Measurements from ENCODE around the gene CXCL14. TPM values are rescaled to one million over a fixed set of nuclear protein-coding genes. Genes with fewer than 3 reads are reported as not detected.
A peak's percentile ranks its signal among the peaks of the same experiment; 100 is the strongest.

Gene CXCL14
- total RNA-seq, 2 experiments from 2014 or later: not detected

DNA sequence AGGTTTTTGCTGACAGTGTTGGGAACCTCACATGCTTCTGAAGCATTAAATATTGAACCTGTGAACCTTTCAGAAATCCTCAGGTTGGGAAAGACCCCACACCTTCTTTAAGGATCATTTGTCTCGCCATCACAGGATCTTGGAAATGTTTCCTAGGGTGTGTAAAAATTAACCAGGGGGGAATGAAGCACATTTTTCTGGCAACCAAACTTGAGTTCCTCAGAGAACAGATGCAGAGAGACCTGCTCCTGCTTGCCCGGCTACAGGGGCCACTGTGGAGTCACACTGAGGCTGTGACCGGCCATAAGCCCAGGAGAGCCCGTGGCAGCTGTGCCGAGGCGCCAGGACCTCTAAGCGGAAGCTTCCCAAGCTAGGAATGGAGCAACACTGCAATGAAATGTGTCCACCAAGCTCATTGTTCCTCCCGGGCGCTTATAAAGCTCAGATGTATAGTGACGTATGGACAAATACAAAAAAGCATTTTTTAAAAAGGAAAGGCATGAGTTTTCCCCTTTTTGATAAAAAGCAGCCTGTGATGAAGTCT, 7.7 kb downstream of the CXCL14 start:
- CTCF ChIA-PET: interaction anchor here (0.8 to 1.6 kb wide), 3 partner anchors 8 to 20 kb away, joined by 3 to 6 read pairs (median 3); no protein-coding TSS in a partner anchor
- POLR2A ChIA-PET: no interaction called here
- no peak for DNase-seq
- peaks cover 4% of the 10 kb centered on the region for H3K27me3 Mint-ChIP-seq
- no peak overlapping the region for H3K4me3 Mint-ChIP-seq
- H3K27ac Mint-ChIP-seq: no peak overlapping the region
- no peaks in the 10 kb centered on the region for H3K36me3 Mint-ChIP-seq (ENCODE audit: low read depth)
- no peaks in the 10 kb centered on the region for H3K4me1 Mint-ChIP-seq
- no peaks in the 10 kb centered on the region for H3K9me3 Mint-ChIP-seq

DNA sequence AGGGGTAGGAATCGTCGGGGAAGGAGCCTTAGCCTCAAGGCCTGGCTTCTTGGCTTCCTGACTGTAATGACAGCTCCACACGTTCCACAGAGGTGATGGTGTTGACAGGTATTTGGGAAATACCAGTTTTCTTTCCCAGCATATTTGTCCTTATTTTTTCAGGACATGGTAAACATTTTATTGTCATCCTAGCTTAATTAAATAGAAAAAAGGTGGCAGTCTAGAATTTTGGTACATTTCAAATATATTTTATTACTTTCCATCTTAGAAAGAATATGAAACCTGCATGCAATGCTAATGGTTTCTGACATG, 8.4 kb downstream of the CXCL14 start:
- POLR2A ChIA-PET: no interaction called here
- no peak for DNase-seq
- Mint-ChIP-seq H3K27me3 (peaks cover under 1% of the 10 kb centered on the region), H3K4me3 (no peak overlapping the region), H3K27ac (no peak overlapping the region), H3K36me3 (ENCODE audit: low read depth) (no peaks in the 10 kb centered on the region), H3K4me1 (no peaks in the 10 kb centered on the region), H3K9me3 (no peaks in the 10 kb centered on the region)
- CTCF ChIA-PET: interaction anchor here (1.0 to 6.8 kb wide), 5 partner anchors 10 to 107 kb away, joined by 3 to 149 read pairs (median 6); no protein-coding TSS in a partner anchor

DNA sequence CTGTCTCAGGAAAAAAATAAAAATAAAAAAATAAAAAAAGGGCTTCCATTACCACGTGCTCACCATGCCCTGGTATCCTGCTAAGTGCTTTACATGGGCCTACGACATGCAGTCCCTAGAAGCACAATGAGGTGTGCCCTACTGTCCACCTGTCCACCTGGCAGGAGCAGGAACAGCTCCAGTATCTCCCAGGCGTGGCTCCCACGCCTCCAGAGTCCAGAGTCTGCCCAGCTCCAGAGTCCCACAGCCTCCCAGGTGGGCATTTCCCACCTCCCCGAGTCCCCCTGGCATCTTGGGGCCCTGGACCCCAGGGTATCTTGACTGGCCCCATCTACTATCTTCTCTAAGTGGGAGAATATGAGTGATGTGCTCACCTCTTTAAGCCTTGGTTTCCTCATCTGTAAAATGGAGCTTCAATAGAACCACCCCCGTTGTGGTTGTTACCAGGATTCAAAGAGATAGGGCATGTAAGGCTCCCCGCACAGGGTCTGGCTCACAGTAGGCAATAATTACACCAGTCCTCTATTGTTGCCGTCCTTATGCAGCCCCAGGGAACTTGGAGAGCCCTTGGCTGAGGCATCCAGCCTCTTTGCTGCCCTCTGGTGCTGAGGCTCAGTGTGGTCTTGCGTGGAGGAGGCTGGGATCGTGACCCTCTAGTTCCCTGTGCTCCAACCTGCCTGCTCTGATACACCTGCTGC, 8.9 kb downstream of the CXCL14 start:
- no peaks in the 10 kb centered on the region for H3K9me3 Mint-ChIP-seq
- DNase-seq: no peak
- H3K4me3 Mint-ChIP-seq: no peak overlapping the region
- H3K27me3 Mint-ChIP-seq: peaks cover 5% of the 10 kb centered on the region
- POLR2A ChIA-PET: no interaction called here
- CTCF ChIA-PET: interaction anchor here (0.8 to 6.8 kb wide), 7 partner anchors 9 to 113 kb away, joined by 3 to 149 read pairs (median 3); no protein-coding TSS in a partner anchor
- H3K27ac Mint-ChIP-seq: no peak overlapping the region
- H3K4me1 Mint-ChIP-seq: no peaks in the 10 kb centered on the region
- no peaks in the 10 kb centered on the region for H3K36me3 Mint-ChIP-seq (ENCODE audit: low read depth)

DNA sequence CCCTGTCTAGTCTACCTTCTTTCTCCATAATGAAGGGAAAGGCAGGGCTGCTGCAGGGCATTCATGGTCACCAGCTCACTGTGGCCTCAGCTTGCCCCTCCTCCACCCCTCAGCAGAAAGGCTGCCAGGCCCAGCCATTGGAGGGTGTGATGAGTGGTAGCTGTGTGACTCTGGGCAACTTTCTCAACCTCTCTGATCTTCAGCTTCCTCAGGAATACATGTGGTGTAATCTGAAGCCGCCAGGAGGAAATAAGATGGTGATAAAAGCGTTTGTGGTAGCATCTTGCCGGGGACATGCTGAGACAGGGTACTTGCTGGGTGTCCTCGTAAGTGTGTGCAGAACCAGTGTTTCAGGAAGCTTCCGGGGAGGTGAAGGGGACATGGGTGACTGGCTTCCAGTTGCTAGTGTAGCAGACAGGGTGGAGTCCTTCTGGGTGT, 9.8 kb downstream of the CXCL14 start:
- Mint-ChIP-seq H3K36me3 (ENCODE audit: low read depth) (no peaks in the 10 kb centered on the region), H3K27me3 (peaks cover 5% of the 10 kb centered on the region), H3K4me1 (no peaks in the 10 kb centered on the region), H3K4me3 (no peak overlapping the region), H3K27ac (no peak overlapping the region), H3K9me3 (no peaks in the 10 kb centered on the region)
- no peak for DNase-seq
- POLR2A ChIA-PET: no interaction called here
- CTCF ChIA-PET: interaction anchor here (0.8 to 6.8 kb wide), 6 partner anchors 8 to 112 kb away, joined by 3 to 149 read pairs (median 5); no protein-coding TSS in a partner anchor

DNA sequence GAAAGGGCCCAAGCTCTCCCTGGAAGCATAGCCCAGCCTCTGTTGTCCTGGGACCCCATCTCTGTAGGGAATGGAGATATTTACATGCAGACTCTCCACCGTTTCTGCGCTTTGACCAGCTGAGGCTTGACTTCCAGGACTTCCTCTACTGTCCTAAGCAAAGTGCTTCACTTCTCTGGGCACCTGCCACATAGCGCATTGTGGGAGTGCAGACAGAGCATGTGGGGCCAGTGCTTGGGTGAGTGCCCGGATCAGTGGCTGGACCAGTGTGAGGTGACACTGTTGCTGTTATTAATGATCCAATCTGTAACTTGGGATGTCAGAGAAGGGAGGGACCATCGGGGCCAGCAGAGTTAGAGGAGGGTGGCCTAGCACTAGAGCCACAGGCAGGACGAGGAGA, 10.5 kb downstream of the CXCL14 start:
- ChIA-PET CTCF (interaction anchor here (1.1 to 6.8 kb wide), 5 partner anchors 7 to 105 kb away, joined by 4 to 149 read pairs (median 13); no protein-coding TSS in a partner anchor), POLR2A (no interaction called here)
- H3K4me1 Mint-ChIP-seq: no peaks in the 10 kb centered on the region
- H3K9me3 Mint-ChIP-seq: no peaks in the 10 kb centered on the region
- peaks cover 5% of the 10 kb centered on the region for H3K27me3 Mint-ChIP-seq
- no peaks in the 10 kb centered on the region for H3K36me3 Mint-ChIP-seq (ENCODE audit: low read depth)
- H3K4me3 Mint-ChIP-seq: no peak overlapping the region
- DNase-seq: no peak
- no peak overlapping the region for H3K27ac Mint-ChIP-seq

DNA sequence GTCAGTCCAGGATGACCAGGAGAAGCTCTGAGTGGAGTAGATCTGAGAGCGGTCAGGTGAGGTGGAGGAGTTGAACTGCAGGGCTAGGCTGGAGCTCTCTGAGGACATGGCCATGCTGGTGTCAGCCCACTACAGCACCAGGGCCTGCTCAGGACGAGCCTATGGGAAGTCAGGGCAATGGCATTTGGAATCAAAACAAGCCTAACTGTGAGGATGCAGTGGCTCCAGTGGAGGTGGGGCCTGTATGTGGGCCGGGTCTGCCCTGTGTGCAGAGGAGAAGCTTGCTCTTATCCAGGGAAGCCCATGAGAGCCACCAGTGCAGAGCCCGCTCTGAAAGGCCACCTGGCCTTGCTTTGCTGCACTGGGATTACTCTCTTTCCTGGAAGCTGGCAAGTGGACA, 11.1 kb downstream of the CXCL14 start:
- Mint-ChIP-seq H3K36me3 (ENCODE audit: low read depth) (no peaks in the 10 kb centered on the region), H3K9me3 (no peaks in the 10 kb centered on the region), H3K27me3 (peaks cover 5% of the 10 kb centered on the region), H3K27ac (no peak overlapping the region), H3K4me1 (no peaks in the 10 kb centered on the region), H3K4me3 (no peak overlapping the region)
- no peak for DNase-seq
- ChIA-PET POLR2A (no interaction called here), CTCF (interaction anchor here (2.6 to 6.8 kb wide), 4 partner anchors 12 to 104 kb away, joined by 17 to 149 read pairs (median 57); partner anchors contain the start of gene CXCL14)

DNA sequence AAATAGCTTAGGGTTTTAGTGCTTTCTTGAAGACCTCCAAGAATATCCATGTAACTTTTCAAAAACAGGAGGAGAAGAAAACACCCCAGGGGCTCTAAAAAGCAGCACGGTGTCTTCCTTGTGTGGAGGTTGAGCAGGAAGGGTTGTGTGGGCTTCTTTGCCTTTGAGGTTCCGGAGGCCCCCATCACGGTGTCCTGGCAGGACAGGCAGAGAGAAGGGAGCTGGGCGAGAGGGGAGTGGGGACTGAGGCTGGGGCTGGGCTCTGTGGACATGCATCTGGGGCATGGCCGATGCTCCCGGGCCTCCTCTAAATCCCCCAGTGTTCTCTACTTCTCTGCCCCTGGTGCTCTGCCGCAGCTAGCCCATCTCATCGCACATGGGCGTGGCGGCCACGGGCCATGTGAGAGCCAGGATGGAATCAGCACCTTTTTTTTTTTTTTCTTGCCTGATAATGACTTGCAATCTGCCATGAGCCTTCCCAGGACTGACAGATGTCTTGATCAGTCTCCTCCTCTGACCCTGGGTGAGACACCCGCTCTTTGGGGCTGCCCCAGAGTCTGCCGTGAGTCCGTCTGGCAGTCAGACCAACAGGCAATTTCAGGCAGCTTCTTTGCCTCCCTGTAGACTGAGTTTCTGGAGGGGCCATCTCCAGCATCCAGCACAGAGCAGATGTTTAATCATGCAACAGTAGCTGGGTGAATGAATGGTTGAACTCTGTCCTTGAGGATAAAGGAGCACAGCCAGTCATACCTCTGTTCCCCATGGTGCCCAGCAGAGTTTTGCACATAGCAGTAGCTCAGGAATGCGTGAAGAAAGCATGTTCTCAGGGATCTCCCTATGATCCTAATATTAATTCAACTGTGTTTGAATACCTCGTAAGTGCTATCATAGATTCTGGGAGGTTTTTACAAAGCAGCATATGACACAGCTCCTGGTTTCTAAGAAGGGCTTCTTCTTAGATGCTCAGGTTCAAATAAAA, 12.1 kb downstream of the CXCL14 start:
- no peak for DNase-seq
- Mint-ChIP-seq H3K27ac (no peak overlapping the region), H3K27me3 (peaks cover 7% of the 10 kb centered on the region), H3K9me3 (no peaks in the 10 kb centered on the region), H3K36me3 (ENCODE audit: low read depth) (no peaks in the 10 kb centered on the region), H3K4me1 (no peaks in the 10 kb centered on the region), H3K4me3 (no peak overlapping the region)
- ChIA-PET CTCF (interaction anchor here (1.0 to 6.8 kb wide), 20 partner anchors 13 to 646 kb away, joined by 3 to 149 read pairs (median 5); partner anchors contain the start of gene CXCL14), POLR2A (interaction anchor here (1.5 kb wide), 2 partner anchors 12 to 15 kb away, joined by 4 read pairs; no protein-coding TSS in a partner anchor)

DNA sequence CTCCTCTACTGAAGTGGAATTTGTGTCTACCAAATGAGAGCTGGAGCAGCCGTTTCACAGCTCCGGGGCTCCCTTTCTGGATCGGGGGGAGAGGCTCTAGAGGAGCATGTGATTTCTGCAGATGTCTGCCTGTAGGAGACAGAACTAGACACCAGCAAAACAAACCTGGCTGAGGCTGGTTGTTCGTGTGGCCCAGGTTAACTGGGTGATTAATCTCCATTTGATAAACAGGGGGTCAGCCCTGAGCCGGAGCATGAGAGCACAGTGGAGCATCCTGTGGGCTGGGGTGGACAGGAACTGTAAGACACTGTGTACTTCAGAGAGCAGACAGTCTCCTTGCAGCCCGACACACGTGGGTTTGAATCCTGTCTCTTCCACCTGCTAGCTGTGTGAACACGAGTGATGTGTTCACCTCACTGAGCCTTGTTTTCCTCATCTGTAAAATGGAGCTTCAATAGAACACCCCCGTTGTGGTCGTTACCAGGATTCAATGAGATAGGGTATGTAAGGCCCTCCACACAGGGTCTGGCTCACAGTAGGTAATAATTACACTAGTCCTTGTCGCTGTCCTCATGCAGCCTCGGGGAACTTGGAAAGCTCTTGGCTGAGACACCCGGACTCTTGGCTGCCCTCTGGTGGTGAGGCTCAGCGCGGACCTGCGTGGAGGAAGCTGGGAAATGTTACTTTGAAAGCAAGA, 12.9 kb downstream of the CXCL14 start:
- H3K9me3 Mint-ChIP-seq: no peaks in the 10 kb centered on the region
- H3K4me1 Mint-ChIP-seq: no peaks in the 10 kb centered on the region
- POLR2A ChIA-PET: interaction anchor here (1.5 kb wide), 2 partner anchors 12 to 14 kb away, joined by 4 read pairs; no protein-coding TSS in a partner anchor
- H3K4me3 Mint-ChIP-seq: no peak overlapping the region
- H3K27me3 Mint-ChIP-seq: peaks cover 8% of the 10 kb centered on the region
- H3K27ac Mint-ChIP-seq: no peak overlapping the region
- DNase-seq: peak; percentile 70
- no peaks in the 10 kb centered on the region for H3K36me3 Mint-ChIP-seq (ENCODE audit: low read depth)
- CTCF ChIA-PET: interaction anchor here (1.0 to 6.8 kb wide), 21 partner anchors 13 to 646 kb away, joined by 3 to 149 read pairs (median 5); partner anchors contain the start of gene CXCL14

DNA sequence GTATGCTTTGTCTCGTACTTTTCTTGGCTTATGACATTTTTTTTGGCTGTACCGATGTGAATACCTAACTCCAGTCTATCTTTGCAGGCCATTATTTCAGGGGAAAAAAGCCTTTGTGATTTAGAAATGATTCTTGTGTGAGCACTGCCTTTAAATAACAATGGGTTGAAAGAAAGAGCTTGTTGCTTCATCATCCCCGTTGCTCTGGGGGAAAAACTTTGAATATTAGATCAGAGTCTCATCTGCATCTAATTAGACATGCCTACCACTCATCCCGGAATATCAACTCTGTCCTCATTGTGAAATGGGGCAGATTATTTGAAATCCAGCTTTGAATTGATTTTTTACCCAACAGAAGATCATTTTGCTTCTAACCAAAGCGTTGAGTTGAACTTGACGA, 13.5 kb downstream of the CXCL14 start:
- peaks cover 12% of the 10 kb centered on the region for H3K27me3 Mint-ChIP-seq
- no peak for DNase-seq
- H3K4me3 Mint-ChIP-seq: no peak overlapping the region
- CTCF ChIA-PET: interaction anchor here (1.1 to 6.8 kb wide), 12 partner anchors 14 to 647 kb away, joined by 3 to 149 read pairs (median 5); partner anchors contain the start of gene CXCL14
- POLR2A ChIA-PET: no interaction called here
- H3K36me3 Mint-ChIP-seq (ENCODE audit: low read depth): no peaks in the 10 kb centered on the region
- H3K27ac Mint-ChIP-seq: no peak overlapping the region
- H3K9me3 Mint-ChIP-seq: no peaks in the 10 kb centered on the region
- H3K4me1 Mint-ChIP-seq: peaks cover 2% of the 10 kb centered on the region

DNA sequence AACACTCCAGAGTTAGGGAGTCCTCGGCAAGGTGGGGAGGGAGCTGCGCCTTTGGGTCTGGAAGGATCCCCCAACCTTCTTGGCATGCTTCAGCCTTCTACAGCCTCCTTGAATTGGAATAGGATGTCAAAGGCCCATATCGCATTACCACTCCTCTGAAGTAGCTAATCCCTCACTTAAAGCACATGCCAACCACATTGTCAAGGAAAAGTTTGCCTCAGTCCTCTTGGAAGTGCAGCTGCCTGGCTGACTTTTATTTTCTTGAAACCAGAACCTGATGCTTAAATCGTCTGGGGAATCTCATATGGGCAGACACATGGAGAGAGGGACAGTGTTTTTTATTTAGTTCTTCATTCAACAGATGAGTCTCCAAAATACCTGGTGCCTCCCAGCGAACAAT, 14.5 kb downstream of the CXCL14 start:
- Mint-ChIP-seq H3K36me3 (ENCODE audit: low read depth) (no peaks in the 10 kb centered on the region), H3K9me3 (no peaks in the 10 kb centered on the region), H3K27ac (no peak overlapping the region), H3K4me1 (peaks cover 2% of the 10 kb centered on the region), H3K4me3 (no peak overlapping the region), H3K27me3 (peaks cover 17% of the 10 kb centered on the region)
- ChIA-PET CTCF (interaction anchor here (1.2 to 6.8 kb wide), 4 partner anchors 13 to 107 kb away, joined by 3 to 149 read pairs (median 50); no protein-coding TSS in a partner anchor), POLR2A (no interaction called here)
- no peak for DNase-seq

DNA sequence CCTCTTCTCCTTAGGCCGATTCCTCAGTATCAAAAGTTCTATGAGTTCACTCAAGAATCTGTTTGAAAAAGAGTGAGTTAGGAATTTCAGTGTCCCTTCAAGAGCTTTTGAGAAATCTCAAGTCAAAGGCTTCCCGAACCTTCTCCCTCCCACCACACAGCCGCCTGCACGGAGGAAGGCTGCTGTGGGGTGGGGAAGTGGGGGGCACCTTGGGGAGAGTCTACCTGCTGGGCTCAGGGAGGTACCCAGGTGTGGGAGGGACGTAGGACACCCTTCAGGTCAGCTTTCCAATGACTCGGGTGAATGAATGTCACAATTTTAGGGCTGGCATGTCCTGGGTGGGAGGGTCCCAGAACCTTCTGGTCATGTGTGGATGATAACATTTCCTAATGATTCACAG, 17.5 kb downstream of the CXCL14 start:
- DNase-seq: no peak
- Mint-ChIP-seq H3K27ac (no peak overlapping the region), H3K36me3 (ENCODE audit: low read depth) (no peaks in the 10 kb centered on the region), H3K4me1 (peaks cover 2% of the 10 kb centered on the region), H3K4me3 (no peak overlapping the region), H3K27me3 (peaks cover 31% of the 10 kb centered on the region), H3K9me3 (no peaks in the 10 kb centered on the region)
- ChIA-PET POLR2A (no interaction called here), CTCF (interaction anchor here (0.6 to 3.6 kb wide), 20 partner anchors 8 to 491 kb away, joined by 3 to 42 read pairs (median 4); no protein-coding TSS in a partner anchor)

DNA sequence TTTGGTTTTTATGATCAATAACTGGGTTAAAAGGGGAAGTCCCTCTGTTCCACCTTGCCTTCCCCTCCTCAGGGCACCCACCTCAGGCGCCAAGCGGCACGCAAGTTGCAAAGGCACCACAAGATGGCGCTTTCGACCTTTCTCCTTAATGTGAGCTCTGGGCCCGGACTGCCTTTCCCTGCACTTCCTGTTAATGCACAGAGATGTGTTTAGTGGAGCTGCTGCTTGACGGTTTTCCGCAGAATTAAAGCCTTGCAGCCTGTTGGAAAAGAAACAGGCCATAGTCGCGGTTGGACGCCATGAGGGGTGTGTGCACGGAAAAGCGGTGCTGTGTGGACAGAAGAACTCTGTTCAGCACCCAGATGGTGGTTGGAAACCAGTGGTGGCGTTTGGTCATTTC, 17.9 kb downstream of the CXCL14 start:
- Mint-ChIP-seq H3K9me3 (no peaks in the 10 kb centered on the region), H3K27me3 (peaks cover 33% of the 10 kb centered on the region), H3K36me3 (ENCODE audit: low read depth) (no peaks in the 10 kb centered on the region), H3K4me1 (peaks cover 2% of the 10 kb centered on the region), H3K27ac (no peak overlapping the region), H3K4me3 (no peak overlapping the region)
- POLR2A ChIA-PET: no interaction called here
- CTCF ChIA-PET: interaction anchor here (0.5 to 3.6 kb wide), 22 partner anchors 9 to 491 kb away, joined by 3 to 42 read pairs (median 4); no protein-coding TSS in a partner anchor
- DNase-seq: peak; percentile 72
